ENCODE results near the gene DYTN.

The DYTN gene

GRCh38 chr2:206611191-206611590, 107.0 kb downstream of the DYTN start:
- DNase-seq = no peak

DNA sequence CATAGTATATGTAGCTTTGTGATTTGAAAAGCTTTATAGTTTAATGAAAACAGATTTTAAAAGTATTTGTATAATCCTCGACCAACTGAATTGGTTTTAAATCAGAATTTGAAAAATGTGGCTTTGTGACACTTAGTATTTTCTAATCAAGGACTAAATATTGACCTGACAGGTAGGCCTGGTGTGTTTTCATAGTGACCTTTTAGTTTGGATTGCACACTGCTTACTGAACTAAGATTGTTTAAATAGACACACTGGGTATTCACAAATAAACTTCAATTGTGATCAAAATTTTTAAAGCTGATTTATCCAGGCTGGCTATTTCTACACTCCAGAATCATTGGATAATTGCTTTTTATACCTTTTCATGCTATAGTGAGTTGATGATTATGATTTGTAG, 107.7 kb downstream of the DYTN start:
- no peak for DNase-seq

DNA sequence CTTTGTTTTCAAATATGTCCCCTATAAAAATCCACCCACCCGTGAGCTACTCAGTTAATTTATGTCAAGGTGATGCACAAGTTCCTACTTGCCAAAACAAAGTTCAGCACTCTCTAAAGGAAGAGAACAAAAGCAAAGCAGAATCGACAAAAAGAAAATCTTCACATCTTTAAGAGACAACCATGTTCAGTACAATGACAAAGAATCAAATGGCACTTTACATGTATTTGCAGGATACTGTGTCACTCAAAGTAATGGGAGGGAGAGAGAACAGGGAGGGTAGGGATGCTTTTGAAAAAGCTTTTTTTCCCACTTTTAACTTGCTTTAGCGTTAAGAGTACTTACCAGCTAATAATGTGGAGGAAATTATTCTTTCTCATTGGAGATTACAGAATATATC, 115.0 kb downstream of the DYTN start:
- no peak for DNase-seq

All from NCI-H1436 treated with DMSO at 0.1 percent for 48 hours (cell line).